ENCODE data around the gene CYP4V2.

Gene CYP4V2

DNA sequence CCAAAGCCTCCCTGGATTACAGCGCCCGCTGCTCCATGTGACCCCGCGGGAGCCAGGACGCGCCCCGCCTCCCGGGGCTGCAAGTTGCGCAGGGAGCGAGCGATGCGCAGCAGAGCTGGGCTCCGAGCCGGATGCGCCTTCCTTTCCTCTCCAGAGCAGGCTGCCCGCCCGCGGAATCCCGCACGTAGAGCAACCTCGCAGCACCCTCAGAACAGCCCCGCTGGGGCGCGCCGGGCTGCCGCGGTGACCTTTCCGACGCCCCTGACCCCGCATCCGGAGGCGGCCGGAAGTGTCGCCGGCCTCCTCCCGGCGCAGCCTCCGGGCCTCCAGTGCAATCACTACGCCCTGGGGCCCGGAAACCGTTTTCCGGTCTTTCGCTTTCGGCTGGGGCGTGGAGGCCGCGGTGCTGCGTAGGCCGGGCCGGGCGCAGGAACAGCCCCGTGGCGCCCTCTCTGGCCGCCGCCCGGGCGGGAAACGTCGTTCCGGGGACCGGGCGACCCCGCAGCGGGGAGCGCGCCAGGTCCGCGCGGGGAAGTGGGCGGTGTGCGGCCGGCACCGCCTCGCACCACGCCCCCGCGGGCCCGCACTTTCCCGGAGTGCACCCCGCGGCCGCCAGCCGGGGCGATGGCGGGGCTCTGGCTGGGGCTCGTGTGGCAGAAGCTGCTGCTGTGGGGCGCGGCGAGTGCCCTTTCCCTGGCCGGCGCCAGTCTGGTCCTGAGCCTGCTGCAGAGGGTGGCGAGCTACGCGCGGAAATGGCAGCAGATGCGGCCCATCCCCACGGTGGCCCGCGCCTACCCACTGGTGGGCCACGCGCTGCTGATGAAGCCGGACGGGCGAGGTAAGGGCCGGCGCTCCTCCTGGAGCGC, at the start of gene CYP4V2:
Gene CYP4V2, plus strand, starts transcription at position 368 of the 866 bp plus-strand sequence. Its CDS starts 257 bp downstream, at position 625.
- Histone ChIP-seq H3K4me2 (ENCODE audit: low read length) (peak within 1 kb of the TSS; percentile 70), H3K36me3 (replicated peaks; ENCODE audit: low read depth, low read length) (no peaks in the 10 kb centered on the region), H3K9ac (ENCODE audit: low read length) (peak within 1 kb of the TSS; percentile 73), H3K9me3 (ENCODE audit: insufficient read depth, low read length) (no peaks in the 10 kb centered on the region), H3K27ac (ENCODE audit: low read length) (peak within 1 kb of the TSS; percentile 50), H2AFZ (ENCODE audit: low read depth, low read length) (peak within 1 kb of the TSS; percentile 77; the same call in 1 of the 2 replicates), H3K4me1 (ENCODE audit: low read length) (no peaks in the 10 kb centered on the region), H3K4me3 (ENCODE audit: low read length) (peak within 1 kb of the TSS; percentile 83), H3K27me3 (ENCODE audit: low read depth, low read length) (no peaks in the 10 kb centered on the region), H3K79me2 (ENCODE audit: low read length) (no peaks in the 10 kb centered on the region), H4K20me1 (ENCODE audit: insufficient read depth, low read length) (no peaks in the 10 kb centered on the region)
- TF ChIP-seq, protein P1, sequence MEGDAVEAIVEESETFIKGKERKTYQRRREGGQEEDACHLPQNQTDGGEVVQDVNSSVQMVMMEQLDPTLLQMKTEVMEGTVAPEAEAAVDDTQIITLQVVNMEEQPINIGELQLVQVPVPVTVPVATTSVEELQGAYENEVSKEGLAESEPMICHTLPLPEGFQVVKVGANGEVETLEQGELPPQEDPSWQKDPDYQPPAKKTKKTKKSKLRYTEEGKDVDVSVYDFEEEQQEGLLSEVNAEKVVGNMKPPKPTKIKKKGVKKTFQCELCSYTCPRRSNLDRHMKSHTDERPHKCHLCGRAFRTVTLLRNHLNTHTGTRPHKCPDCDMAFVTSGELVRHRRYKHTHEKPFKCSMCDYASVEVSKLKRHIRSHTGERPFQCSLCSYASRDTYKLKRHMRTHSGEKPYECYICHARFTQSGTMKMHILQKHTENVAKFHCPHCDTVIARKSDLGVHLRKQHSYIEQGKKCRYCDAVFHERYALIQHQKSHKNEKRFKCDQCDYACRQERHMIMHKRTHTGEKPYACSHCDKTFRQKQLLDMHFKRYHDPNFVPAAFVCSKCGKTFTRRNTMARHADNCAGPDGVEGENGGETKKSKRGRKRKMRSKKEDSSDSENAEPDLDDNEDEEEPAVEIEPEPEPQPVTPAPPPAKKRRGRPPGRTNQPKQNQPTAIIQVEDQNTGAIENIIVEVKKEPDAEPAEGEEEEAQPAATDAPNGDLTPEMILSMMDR (IDR thresholded peaks at IDR 0.05; ENCODE audit: low read depth, low read length): no peak
- TF ChIP-seq EZH2phosphoT487 (IDR thresholded peaks at IDR 0.05; ENCODE audit: low read depth): no peak

DNA sequence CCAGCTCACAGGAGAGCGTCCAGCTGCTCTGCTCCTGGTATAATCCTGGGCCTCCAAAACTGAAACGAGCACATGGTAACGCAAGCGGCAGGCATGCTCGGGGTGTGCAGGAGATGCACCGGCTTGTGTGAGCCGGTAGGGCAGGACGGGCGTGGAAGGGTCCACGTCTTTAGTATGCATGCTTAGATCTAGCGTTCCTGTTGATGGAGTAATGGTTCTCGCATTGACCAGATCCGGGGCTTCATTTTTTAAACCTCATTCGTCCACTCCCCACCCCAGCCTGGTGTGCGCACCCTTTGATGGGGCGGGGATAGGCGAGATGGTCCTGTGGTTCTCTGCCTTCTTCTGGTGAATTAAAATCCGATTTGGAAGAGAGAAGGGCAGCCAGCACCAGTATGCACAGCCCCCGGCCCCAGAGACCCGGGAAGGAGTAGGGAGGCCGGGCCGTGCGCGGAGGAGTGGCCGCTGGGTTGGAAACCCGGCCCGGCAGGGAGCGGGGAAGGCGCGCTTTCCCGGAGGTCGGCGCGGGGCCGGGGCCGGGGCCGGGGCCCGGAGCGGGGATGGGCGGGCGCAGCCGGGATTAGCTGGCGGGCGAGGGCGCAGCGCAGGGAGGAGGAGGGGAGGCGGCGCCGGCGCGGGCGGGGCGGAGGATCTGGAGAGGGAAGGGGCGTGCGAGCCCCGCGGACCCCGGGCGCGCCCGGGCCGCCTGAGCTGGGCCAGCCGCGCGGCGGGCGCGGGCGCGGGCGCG, 47.0 kb upstream of the CYP4V2 start:
- H3K4me2 ChIP-seq (ENCODE audit: low read length): peak overlapping the region; percentile 73

DNA sequence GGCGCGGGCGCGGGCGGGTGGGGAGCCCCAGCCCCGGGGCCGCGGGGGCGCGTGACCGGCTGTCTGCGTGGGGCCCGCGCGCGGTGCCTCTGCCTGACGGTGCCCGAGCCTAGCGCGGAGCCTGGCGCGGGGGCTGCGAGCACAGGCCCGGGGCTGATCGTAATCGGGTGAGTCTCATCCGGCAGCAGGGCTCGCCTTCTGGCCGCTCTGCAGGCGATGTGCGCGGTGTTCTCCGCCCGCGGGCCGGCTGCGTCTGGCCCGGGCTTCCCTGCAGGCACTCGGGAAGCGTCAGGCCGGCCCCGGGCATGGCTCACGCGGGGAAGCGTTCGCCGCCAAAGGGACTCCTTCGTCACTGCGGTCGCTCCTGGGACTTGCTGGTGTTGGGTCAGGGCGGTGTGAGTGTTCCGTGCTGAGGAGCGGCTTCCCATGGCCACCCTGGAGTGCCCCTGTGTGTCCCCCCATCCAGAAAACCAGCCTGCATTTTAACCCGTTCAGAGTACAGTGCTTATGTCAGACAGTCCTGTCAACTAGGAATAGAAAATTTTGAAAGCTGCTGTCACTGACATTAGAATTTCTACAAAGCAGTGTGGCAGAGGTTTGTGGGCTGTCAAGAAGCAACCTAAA, 46.3 kb upstream of the CYP4V2 start:
- no peaks in the 10 kb centered on the region for H3K9me3 ChIP-seq (ENCODE audit: insufficient read depth, low read length)
- no peaks in the 10 kb centered on the region for H4K20me1 ChIP-seq (ENCODE audit: insufficient read depth, low read length)
- H3K79me2 ChIP-seq (ENCODE audit: low read length): no peaks in the 10 kb centered on the region
- H3K4me1 ChIP-seq (ENCODE audit: low read length): peaks cover 14% of the 10 kb centered on the region
- no peak overlapping the region for H2AFZ ChIP-seq (ENCODE audit: low read depth, low read length)
- no peak overlapping the region for H3K9ac ChIP-seq (ENCODE audit: low read length)
- peak overlapping the region; percentile 62 for H3K4me2 ChIP-seq (ENCODE audit: low read length)
- H3K36me3 ChIP-seq (replicated peaks; ENCODE audit: low read depth, low read length): no peaks in the 10 kb centered on the region
- no peak overlapping the region for H3K27ac ChIP-seq (ENCODE audit: low read length)
- TF ChIP-seq, protein P1 (IDR thresholded peaks at IDR 0.05; ENCODE audit: low read depth, low read length): no peak
- TF ChIP-seq EZH2phosphoT487 (IDR thresholded peaks at IDR 0.05; ENCODE audit: low read depth): no peak
- peak overlapping the region; percentile 74 for H3K4me3 ChIP-seq (ENCODE audit: low read length)
- H3K27me3 ChIP-seq (ENCODE audit: low read depth, low read length): peaks cover 3% of the 10 kb centered on the region; the same call in 1 of the 2 replicates

More for the DNA sequence above, 47.0 kb upstream of the CYP4V2 start:
- H4K20me1 ChIP-seq (ENCODE audit: insufficient read depth, low read length): no peaks in the 10 kb centered on the region
- no peaks in the 10 kb centered on the region for H3K79me2 ChIP-seq (ENCODE audit: low read length)
- H3K27me3 ChIP-seq (ENCODE audit: low read depth, low read length): peaks cover 3% of the 10 kb centered on the region; the same call in 1 of the 2 replicates
- no peaks in the 10 kb centered on the region for H3K36me3 ChIP-seq (replicated peaks; ENCODE audit: low read depth, low read length)
- H2AFZ ChIP-seq (ENCODE audit: low read depth, low read length): no peak overlapping the region
- no peak overlapping the region for H3K27ac ChIP-seq (ENCODE audit: low read length)
- no peaks in the 10 kb centered on the region for H3K9me3 ChIP-seq (ENCODE audit: insufficient read depth, low read length)
- H3K9ac ChIP-seq (ENCODE audit: low read length): no peak overlapping the region
- peak overlapping the region; percentile 71 for H3K4me3 ChIP-seq (ENCODE audit: low read length)
- no peak for TF ChIP-seq EZH2phosphoT487 (IDR thresholded peaks at IDR 0.05; ENCODE audit: low read depth)
- TF ChIP-seq, protein P1 (IDR thresholded peaks at IDR 0.05; ENCODE audit: low read depth, low read length): no peak
- peaks cover 14% of the 10 kb centered on the region for H3K4me1 ChIP-seq (ENCODE audit: low read length)
